Caki2 (cell line): ENCODE data around the gene HGFAC. TPM values are rescaled to one million over a fixed set of nuclear protein-coding genes. Genes with fewer than 3 reads are reported as not detected.

Experiments
- DNase-seq: peaks from one replicate; pipeline ENCODE4 v3.0.0-alpha.2; 2015; ENCODE audit warnings: low read depth
- in situ Hi-C: cut with HindIII; loops from 2 replicates; pipeline ENCODE4 v1.10.0; 2016; ENCODE audit warnings: low sequenced_read_pairs, low pct_unique_long_range_greater_than_20kb, mixed read lengths
- total RNA-seq: library from RNA; depleted of rRNA; stranded (reverse); fragments of >200 nt; shearing (Covaris generic); gene quantifications from 2 replicates; pipeline ENCODE4 v1.2.3, GENCODE V29; 2014; ENCODE audit warnings: low replicate concordance; rRNA removed

The HGFAC gene
- total RNA-seq, 1 experiment from 2014 or later, result not detected

DNA sequence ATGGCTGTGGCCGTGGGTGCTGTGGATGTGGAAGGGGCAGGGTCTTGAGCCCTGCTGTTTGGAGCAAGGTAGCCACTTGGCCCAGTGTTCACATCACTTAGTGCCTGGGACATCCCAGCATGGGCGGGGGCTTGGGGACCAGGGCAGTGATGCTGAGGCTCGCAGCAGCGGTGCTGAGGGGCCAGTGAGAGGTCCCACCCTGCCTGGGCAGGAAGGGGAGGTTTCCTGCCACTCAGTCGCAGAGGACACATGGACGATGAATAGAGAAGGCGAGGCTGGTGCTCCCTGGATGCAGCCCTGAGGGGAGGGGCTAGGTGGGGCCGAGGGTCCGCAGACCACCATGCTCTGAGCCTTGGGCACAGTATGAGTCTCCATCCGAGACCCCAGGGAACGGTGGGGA, 47.1 kb downstream of the HGFAC start:
- in situ Hi-C loops, result no loop called here
- DNase-seq, result no peak

GRCh38 chr4:3489451-3489962, 47.7 kb downstream of the HGFAC start:
- no peak for DNase-seq

DNA sequence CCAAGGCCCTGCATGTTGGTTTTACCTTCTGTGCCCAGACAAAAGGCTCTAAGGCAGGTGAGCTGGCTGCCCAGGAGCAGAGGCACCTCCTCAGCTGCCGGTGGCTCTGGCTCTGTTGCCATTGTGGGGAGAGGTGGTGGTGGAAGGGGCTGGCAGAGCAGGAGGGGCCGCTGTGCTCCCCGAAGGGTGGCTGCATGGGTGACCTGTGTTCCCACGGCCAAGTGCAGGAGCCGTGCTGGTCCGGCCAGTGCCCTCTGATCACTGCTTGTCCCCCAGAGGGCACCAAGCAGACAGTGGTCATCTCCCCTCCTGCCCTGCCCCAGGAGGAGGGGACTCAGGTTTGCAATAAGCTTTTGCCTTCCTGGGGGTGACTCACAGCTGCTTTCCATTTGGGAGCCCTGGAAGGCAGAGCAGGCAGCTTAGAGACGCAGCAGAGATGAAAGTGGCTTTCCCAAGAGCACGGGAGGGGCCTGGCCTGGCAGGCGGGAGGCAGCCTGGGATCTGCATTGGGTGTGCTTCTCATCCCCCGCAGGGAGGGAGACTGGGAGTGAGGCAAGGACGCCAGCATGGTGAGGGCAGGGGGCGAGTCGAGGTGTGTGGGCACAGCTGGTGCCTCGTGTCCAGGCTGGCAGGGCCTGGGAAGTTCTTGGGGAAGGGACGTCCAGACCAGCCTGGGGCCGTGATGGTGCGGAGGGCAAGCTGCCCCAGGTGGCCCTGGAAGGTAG, 50.1 kb downstream of the HGFAC start:
- no peak for DNase-seq

More at GRCh38 chr4:3489451-3489962, 47.7 kb downstream of the HGFAC start:
- in situ Hi-C loops, result no loop called here

DNA sequence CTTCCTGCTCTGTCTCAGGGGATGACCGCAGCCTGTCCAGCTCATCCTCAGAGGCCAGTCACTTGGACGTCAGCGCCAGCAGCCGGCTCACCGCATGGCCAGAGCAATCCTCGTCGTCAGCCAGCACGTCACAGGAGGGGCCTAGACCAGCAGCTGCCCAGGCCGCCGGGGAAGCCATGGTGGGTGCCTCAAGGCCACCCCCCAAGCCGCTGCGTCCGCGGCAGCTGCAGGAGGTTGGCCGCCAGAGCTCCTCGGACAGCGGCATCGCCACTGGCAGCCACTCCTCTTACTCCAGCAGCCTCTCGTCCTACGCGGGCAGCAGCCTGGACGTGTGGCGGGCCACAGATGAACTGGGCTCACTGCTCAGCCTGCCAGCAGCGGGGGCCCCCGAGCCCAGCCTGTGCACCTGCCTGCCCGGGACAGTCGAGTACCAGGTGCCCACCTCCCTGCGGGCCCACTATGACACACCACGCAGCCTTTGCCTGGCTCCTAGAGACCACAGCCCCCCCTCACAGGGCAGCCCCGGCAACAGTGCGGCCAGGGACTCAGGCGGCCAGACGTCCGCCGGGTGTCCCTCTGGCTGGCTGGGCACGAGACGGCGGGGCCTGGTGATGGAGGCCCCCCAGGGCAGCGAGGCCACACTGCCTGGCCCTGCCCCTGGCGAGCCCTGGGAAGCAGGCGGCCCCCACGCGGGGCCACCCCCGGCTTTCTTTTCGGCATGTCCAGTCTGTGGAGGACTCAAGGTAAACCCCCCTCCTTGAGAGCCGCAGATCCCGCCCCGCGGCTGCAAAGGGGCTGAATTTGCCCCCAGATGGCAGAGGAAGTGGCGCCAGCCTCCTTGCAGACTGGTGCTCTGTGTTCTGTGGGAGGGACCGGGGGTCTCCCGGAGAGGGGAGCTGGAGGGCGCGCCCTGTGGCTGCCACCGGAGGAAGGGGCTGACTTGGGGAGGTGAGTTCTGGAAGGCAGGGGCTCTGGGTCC, 51.3 kb downstream of the HGFAC start:
- no peak for DNase-seq
- in situ Hi-C loops, result no loop called here

More for the DNA sequence above, 50.1 kb downstream of the HGFAC start:
- in situ Hi-C loops, result no loop called here

- DNase-seq, result no peak
- in situ Hi-C loops, result no loop called here
Measured at GRCh38 chr4:3493720-3494461, 52.1 kb downstream of the HGFAC start.

GRCh38 chr4:3494462-3494871, 52.7 kb downstream of the HGFAC start:
- no peak for DNase-seq
- in situ Hi-C loops, result no loop called here

DNA sequence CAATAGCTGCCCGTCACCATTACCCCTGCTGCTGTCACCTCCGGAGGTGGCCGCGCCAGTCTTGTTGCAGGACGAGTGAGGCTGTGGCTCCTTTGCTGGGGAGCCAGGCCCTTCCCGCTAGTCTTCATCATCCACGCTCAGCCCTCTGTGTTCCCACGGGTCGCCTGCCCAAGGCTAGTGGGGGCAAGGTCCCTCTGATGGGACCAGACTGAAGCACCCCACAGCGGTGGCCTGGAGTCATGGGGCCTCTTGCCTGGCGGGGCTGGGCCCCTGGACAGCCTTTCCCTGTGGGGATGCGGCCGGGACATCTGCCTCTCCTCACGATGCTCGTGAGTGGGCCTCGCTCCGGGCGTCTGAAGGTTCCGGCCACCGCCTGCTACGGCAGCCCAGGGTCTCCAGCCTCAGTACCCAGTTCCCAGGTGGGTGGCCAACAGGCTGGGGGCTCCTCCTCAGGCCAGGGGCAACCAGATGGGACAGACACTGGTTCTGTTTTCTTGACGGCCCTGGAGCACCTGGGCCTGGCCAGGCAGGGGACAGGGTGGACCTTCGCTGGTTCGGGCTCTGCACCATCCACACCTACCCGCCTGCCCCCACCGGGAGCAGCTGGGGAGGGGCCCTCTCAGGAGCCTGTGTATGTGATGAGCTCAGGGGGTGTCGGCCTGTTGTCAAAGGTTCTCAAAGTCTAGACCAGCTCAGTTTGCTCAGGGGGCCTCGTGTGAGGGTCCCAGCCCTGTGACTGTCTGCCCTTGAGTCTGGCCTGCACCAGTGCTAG, 53.6 kb downstream of the HGFAC start:
- DNase-seq, result no peak
- in situ Hi-C loops, result no loop called here

DNA sequence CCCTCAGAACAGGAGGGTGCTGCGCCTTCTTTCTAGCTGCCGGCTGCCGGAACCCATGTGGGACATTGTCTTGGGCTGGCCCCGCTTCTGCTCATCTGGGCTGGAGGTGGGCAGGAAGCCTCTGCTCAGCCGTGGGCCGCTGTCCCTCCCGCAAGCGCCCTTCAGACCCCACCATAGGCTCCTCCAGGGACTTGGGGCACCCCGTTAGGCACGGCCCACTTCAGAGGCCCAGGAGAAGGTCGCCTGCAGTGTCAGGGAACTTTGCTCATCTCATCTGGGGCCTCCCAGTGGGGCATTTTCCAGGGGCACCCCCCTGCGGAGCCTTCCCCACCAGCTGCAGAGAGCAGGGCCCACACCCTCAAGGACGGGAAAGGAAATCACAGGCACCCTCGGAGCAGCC, 54.3 kb downstream of the HGFAC start:
- no peak for DNase-seq
- in situ Hi-C loops, result no loop called here

DNA sequence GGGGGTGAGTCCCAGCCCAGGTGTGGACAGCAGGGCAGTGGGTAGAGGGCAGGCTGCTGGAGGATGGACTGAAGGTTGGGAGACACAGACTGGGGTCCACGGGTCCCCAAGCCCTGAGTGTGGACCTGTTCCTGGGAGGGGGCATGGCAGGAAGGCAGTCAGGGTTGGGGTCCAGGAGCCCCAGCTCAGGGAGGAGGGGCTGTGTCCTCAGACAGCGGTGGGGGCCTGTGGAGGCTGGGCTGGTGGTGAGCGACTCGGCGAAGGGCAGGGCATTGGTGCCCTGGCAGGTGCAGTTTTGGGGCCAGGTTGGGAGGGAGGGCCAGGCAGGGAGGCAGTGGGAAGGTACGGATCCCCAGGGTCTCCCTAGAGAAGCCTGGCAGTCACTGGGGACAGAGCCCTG, 55.3 kb downstream of the HGFAC start:
- in situ Hi-C loops, result no loop called here
- no peak for DNase-seq

- in situ Hi-C loops, result no loop called here
- no peak for DNase-seq
Measured at GRCh38 chr4:3497523-3498389, 56.0 kb downstream of the HGFAC start.

GRCh38 chr4:3498407-3498806, 56.6 kb downstream of the HGFAC start:
- DNase-seq, result no peak
- in situ Hi-C loops, result no loop called here

Other genes starting within 250 kb of the HGFAC start
- gene MSANTD1, start 192.8 kb upstream of the HGFAC start, total RNA-seq, result not detected in 2 replicates
- gene RGS12, start 148.9 kb upstream of the HGFAC start, total RNA-seq, result 13.1 and 27.0 TPM in 2 replicates
- 19.8 and 20.7 TPM in 2 replicates for gene DOK7, start 21.3 kb downstream of the HGFAC start, total RNA-seq
- 183 and 215 TPM in 2 replicates for gene LRPAP1, start 90.5 kb downstream of the HGFAC start, total RNA-seq